Measurements from ENCODE around the gene TMEFF2. TPM values are rescaled to one million over a fixed set of nuclear protein-coding genes. Genes with fewer than 3 reads are reported as not detected.

The TMEFF2 gene
- total RNA-seq, 2 donors from 2014 or later, result 0.24 to 0.37 TPM

- no peaks in the 10 kb centered on the region for H3K4me1 ChIP-seq
- no peak overlapping the region for H3K27ac ChIP-seq
- no peaks in the 10 kb centered on the region for H3K9me3 ChIP-seq
- intact Hi-C loops (cut with DNase I), result no loop called here
- H3K27me3 ChIP-seq, result no peaks in the 10 kb centered on the region
- TF ChIP-seq CTCF (IDR thresholded peaks at IDR 0.05), result no peak
- H3K9ac ChIP-seq (ENCODE audit: low read depth in 2 of 2, low read length in 2 of 2), result no peak overlapping the region
- H3K36me3 ChIP-seq, result no peaks in the 10 kb centered on the region
- no peak overlapping the region for H3K4me3 ChIP-seq
- no peak for DNase-seq
Observed at GRCh38 chr2:192016265-192016664, 178.5 kb downstream of the TMEFF2 start.

- Histone ChIP-seq H3K36me3 (no peaks in the 10 kb centered on the region), H3K4me3 (no peak overlapping the region), H3K9me3 (no peaks in the 10 kb centered on the region), H3K27me3 (no peaks in the 10 kb centered on the region), H3K9ac (ENCODE audit: low read depth in 2 of 2, low read length in 2 of 2) (no peak overlapping the region), H3K4me1 (no peaks in the 10 kb centered on the region), H3K27ac (no peak overlapping the region)
- intact Hi-C loops (cut with DNase I), result no loop called here
- TF ChIP-seq CTCF (IDR thresholded peaks at IDR 0.05), result no peak
- no peak for DNase-seq
Observed at GRCh38 chr2:192013211-192013610, 181.5 kb downstream of the TMEFF2 start.

GRCh38 chr2:192011196-192011595 lies 183.5 kb downstream of the TMEFF2 start:
- Histone ChIP-seq H3K4me1 (no peaks in the 10 kb centered on the region), H3K4me3 (no peak overlapping the region), H3K9ac (ENCODE audit: low read depth in 2 of 2, low read length in 2 of 2) (no peak overlapping the region), H3K9me3 (no peaks in the 10 kb centered on the region), H3K27me3 (no peaks in the 10 kb centered on the region), H3K36me3 (no peaks in the 10 kb centered on the region), H3K27ac (no peak overlapping the region)
- DNase-seq, result no peak
- intact Hi-C loops (cut with DNase I), result no loop called here
- no peak for TF ChIP-seq CTCF (IDR thresholded peaks at IDR 0.05)

GRCh38 chr2:192010073-192010472 lies 184.7 kb downstream of the TMEFF2 start:
- no peak for DNase-seq
- Histone ChIP-seq H3K27me3 (no peaks in the 10 kb centered on the region), H3K9me3 (no peaks in the 10 kb centered on the region), H3K27ac (no peak overlapping the region), H3K36me3 (no peaks in the 10 kb centered on the region), H3K9ac (ENCODE audit: low read depth in 2 of 2, low read length in 2 of 2) (no peak overlapping the region), H3K4me1 (no peaks in the 10 kb centered on the region), H3K4me3 (no peak overlapping the region)
- no peak for TF ChIP-seq CTCF (IDR thresholded peaks at IDR 0.05)
- intact Hi-C loops (cut with DNase I), result no loop called here

- H3K36me3 ChIP-seq, result no peaks in the 10 kb centered on the region
- intact Hi-C loops (cut with DNase I), result no loop called here
- no peak overlapping the region for H3K9ac ChIP-seq (ENCODE audit: low read depth in 2 of 2, low read length in 2 of 2)
- H3K27me3 ChIP-seq, result no peaks in the 10 kb centered on the region
- TF ChIP-seq CTCF (IDR thresholded peaks at IDR 0.05), result no peak
- no peak for DNase-seq
- no peak overlapping the region for H3K27ac ChIP-seq
- H3K4me3 ChIP-seq, result no peak overlapping the region
- H3K9me3 ChIP-seq, result no peaks in the 10 kb centered on the region
- H3K4me1 ChIP-seq, result no peaks in the 10 kb centered on the region
Observed at GRCh38 chr2:192007581-192008228, 187.0 kb downstream of the TMEFF2 start.

Measured in colonic mucosa (tissue), 4 donors.